Spleen (tissue), 11 donors: ENCODE results near the gene MPPED2. TPM values are rescaled to one million over a fixed set of nuclear protein-coding genes. Genes with fewer than 3 reads are reported as not detected.

Experiments used
- DNase-seq: peaks from one replicate; pipeline ENCODE4 v3.0.0-alpha.2; 2020
- H3K27ac ChIP-seq, 8 donors: fragments of 200-600 bp; sonication (generic) in 7 of 8; 1 replicate in 4 of 8; 2 replicates in 4 of 8; pipeline versions ENCODE4 v1.5.0 to v1.8.0; 2016 to 2021; ENCODE audit warnings: inconsistent platforms in 4 of 8, mild to moderate bottlenecking in 4 of 8, moderate library complexity in 1 of 8
- H3K27me3 ChIP-seq, 7 donors: fragments of 200-600 bp; sonication (generic) in 6 of 7; replicated peaks in 1 of 7; 1 replicate in 4 of 7; 2 replicates in 3 of 7; pipeline versions ENCODE4 v1.5.0 to v1.8.0; 2016 to 2021; ENCODE audit warnings: inconsistent platforms in 3 of 7, mild to moderate bottlenecking in 1 of 7
- H3K36me3 ChIP-seq, 6 donors: fragments of 200-600 bp; sonication (generic) in 5 of 6; 1 replicate in 4 of 6; 2 replicates in 2 of 6; pipeline versions ENCODE4 v1.5.0 to v1.8.0; 2016 to 2021; ENCODE audit warnings: inconsistent platforms in 2 of 6
- H3K4me1 ChIP-seq, 6 donors: fragments of 200-600 bp; sonication (generic) in 5 of 6; 1 replicate in 3 of 6; 2 replicates in 3 of 6; pipeline versions ENCODE4 v1.5.0 to v1.8.0; 2016 to 2021; ENCODE audit warnings: inconsistent platforms in 3 of 6
- H3K4me3 ChIP-seq, 8 donors: fragments of 200-600 bp; sonication (generic) in 7 of 8; 1 replicate in 4 of 8; 2 replicates in 4 of 8; pipeline versions ENCODE4 v1.5.0 to v1.8.0; 2016 to 2021; ENCODE audit warnings: inconsistent platforms in 4 of 8, mild to moderate bottlenecking in 4 of 8, moderate library complexity in 2 of 8
- H3K9me3 ChIP-seq, 8 donors: fragments of 200-600 bp; sonication (generic) in 7 of 8; 1 replicate in 4 of 8; 2 replicates in 4 of 8; pipeline versions ENCODE4 v1.5.0 to v1.8.0; 2016 to 2021; ENCODE audit warnings: inconsistent platforms in 4 of 8
- CTCF ChIP-seq, 11 experiments: fragments of 200-600 bp in 7 of 11; fragments of 450-650 bp in 4 of 11; sonication (generic) in 4 of 11; IDR thresholded peaks in 8 of 11; conservative IDR thresholded peaks in 3 of 11; 1 replicate in 7 of 11; 2 replicates in 4 of 11; pipeline versions ENCODE4 v1.4.0 to v1.8.0; 2016 to 2021; ENCODE audit warnings: antibody characterized with exemption in 11 of 11, inconsistent platforms in 4 of 11, mild to moderate bottlenecking in 1 of 11
- POLR2A ChIP-seq, 3 donors: fragments of 450-650 bp; IDR thresholded peaks; one replicate each; pipeline ENCODE4 v1.5.1; 2017; ENCODE audit warnings: antibody characterized with exemption in 3 of 3, mild to moderate bottlenecking in 1 of 3
- POLR2AphosphoS5 ChIP-seq, 3 donors: sonication (generic); formaldehyde crosslinking; IDR thresholded peaks; one replicate each; pipeline ENCODE4 v1.5.1; 2017; ENCODE audit warnings: antibody characterized with exemption in 3 of 3
- WGBS, 5 donors: extraction: QIAGEN DNeasy Blood & Tissue Kit in 3 of 5; methylation state at CpG; one replicate each; pipeline versions ENCODE4 v1.1.5 to v1.1.7; 2013 to 2018; 5-methylcytosine and 5-hydroxymethylcytosine counted together
- intact Hi-C: fragments of 100-400 bp; cut with DNase I; formaldehyde crosslinking; loops from one replicate; pipeline ENCODE4 v1.15.0; 2023; ENCODE audit warnings: low total_unique reads
- polyA plus RNA-seq, 3 donors: library from polyadenylated mRNA; stranded (reverse); fragments of 200-250 nt; gene quantifications; one replicate each; pipeline ENCODE4 v1.2.1, GENCODE V29; 2013
- total RNA-seq, 7 donors: library from RNA; depleted of rRNA in 3 of 7; stranded (reverse); fragments of >200 nt in 3 of 7; fragmentation: NEBNext Ultra II Directional in 4 of 7; extraction: Animal tissue kit (Norgen Biotek cat#: 25700) in 4 of 7; gene quantifications; one replicate each; pipeline versions ENCODE4 v1.1.0 to v1.2.1, GENCODE V29; 2016 to 2021
- donor health status: healthy with polysubstance abuse.
- donor health status: DM: no; HTN: no; CAD: no; lungs with moderate emphysema.
- donor health status: DM: no; HTN: no; CAD: no.
- donor health status: Bipolar disorder and iron deficiency.
- donor health status: healthy.
- donor health status: DM: no; HTN: no; CAD: no.
- donor health status: DM: yes; HTN: yes; CAD: no.

The MPPED2 gene
- total and polyA plus RNA-seq, 10 donors: 0.72 to 14.6 (median 5.2) TPM

- Histone ChIP-seq H3K4me1 (no peaks in the 10 kb centered on the region), H3K27ac (no peak overlapping the region), H3K9me3 (no peaks in the 10 kb centered on the region), H3K36me3 (no peaks in the 10 kb centered on the region), H3K27me3 (no peaks in the 10 kb centered on the region), H3K4me3 (no peak overlapping the region)
- no peak for DNase-seq
- TF ChIP-seq POLR2A (IDR thresholded peaks at IDR 0.05) (no peak), POLR2AphosphoS5 (IDR thresholded peaks at IDR 0.05) (no peak), CTCF (IDR thresholded peaks at IDR 0.05 in 8 of 11, conservative IDR thresholded peaks at IDR 0.05 in 3 of 11) (no peak)
- intact Hi-C loops: no loop called here
Measured at GRCh38 chr11:30477061-30477460, 109.1 kb downstream of the MPPED2 start.

GRCh38 chr11:30474151-30474954 lies 111.8 kb downstream of the MPPED2 start:
- H3K36me3 ChIP-seq: no peaks in the 10 kb centered on the region
- H3K4me1 ChIP-seq: no peaks in the 10 kb centered on the region
- 62 to 77% (median 63%) methylated on average over 4 of the region's 4 CpGs for WGBS, 5 donors
- H3K4me3 ChIP-seq: no peak overlapping the region
- DNase-seq: no peak
- intact Hi-C loops: no loop called here
- H3K27me3 ChIP-seq: no peaks in the 10 kb centered on the region
- no peak overlapping the region for H3K27ac ChIP-seq
- no peaks in the 10 kb centered on the region for H3K9me3 ChIP-seq
- TF ChIP-seq POLR2A (IDR thresholded peaks at IDR 0.05) (no peak), POLR2AphosphoS5 (IDR thresholded peaks at IDR 0.05) (no peak), CTCF (IDR thresholded peaks at IDR 0.05 in 8 of 11, conservative IDR thresholded peaks at IDR 0.05 in 3 of 11) (no peak)

GRCh38 chr11:30471244-30471643 lies 114.9 kb downstream of the MPPED2 start:
- peaks cover 0 to 4% (median 0%) of the 10 kb centered on the region in 6 donors for H3K4me1 ChIP-seq
- no peaks in the 10 kb centered on the region for H3K27me3 ChIP-seq
- H3K9me3 ChIP-seq: no peaks in the 10 kb centered on the region
- TF ChIP-seq POLR2AphosphoS5 (IDR thresholded peaks at IDR 0.05) (no peak), POLR2A (IDR thresholded peaks at IDR 0.05) (no peak), CTCF (IDR thresholded peaks at IDR 0.05 in 8 of 11, conservative IDR thresholded peaks at IDR 0.05 in 3 of 11) (no peak)
- intact Hi-C loops: no loop called here
- no peak overlapping the region for H3K4me3 ChIP-seq
- H3K36me3 ChIP-seq: no peaks in the 10 kb centered on the region
- no peak for DNase-seq
- no peak overlapping the region for H3K27ac ChIP-seq
- 69 to 89% (median 76%) methylated on average over 2 of the region's 2 CpGs for WGBS, 5 donors

- no peak for TF ChIP-seq POLR2AphosphoS5 (IDR thresholded peaks at IDR 0.05)
- TF ChIP-seq POLR2A (IDR thresholded peaks at IDR 0.05): no peak
- TF ChIP-seq CTCF (IDR thresholded peaks at IDR 0.05 in 8 of 11, conservative IDR thresholded peaks at IDR 0.05 in 3 of 11): no peak
- H3K27me3 ChIP-seq: no peaks in the 10 kb centered on the region
- no peak overlapping the region for H3K4me3 ChIP-seq
- DNase-seq: no peak
- intact Hi-C loops: no loop called here
- H3K36me3 ChIP-seq: no peaks in the 10 kb centered on the region
- no peaks in the 10 kb centered on the region for H3K9me3 ChIP-seq
- 6 to 22% (median 13%) methylated on average over 2 of the region's 2 CpGs for WGBS, 5 donors
- H3K4me1 ChIP-seq: peaks cover 0 to 4% (median 0%) of the 10 kb centered on the region in 6 donors
- H3K27ac ChIP-seq: no peak overlapping the region
Measured at GRCh38 chr11:30468881-30469280, 117.3 kb downstream of the MPPED2 start.
